Retina (tissue), 1 donor: Measurements from ENCODE around the gene RPRD1B.
"Not testable (repeated sequence)": the region's sequence is repeated elsewhere in the genome, so short reads cannot be mapped to it uniquely, and the experiment has no call there.

Source experiments
- DNase-seq: peaks from one replicate; pipeline ENCODE4 v3.0.0-alpha.2; 2016

Gene RPRD1B

GRCh38 chr20:38107916-38108315 is 74.4 kb downstream of the RPRD1B start:
- not testable (repeated sequence) for DNase-seq

- DNase-seq, result no peak
Measured at GRCh38 chr20:38108438-38108985, 75.0 kb downstream of the RPRD1B start.

- DNase-seq, result no peak
Measured at GRCh38 chr20:38108986-38109541, 75.5 kb downstream of the RPRD1B start.

GRCh38 chr20:38109591-38110524 is 76.3 kb downstream of the RPRD1B start:
- no peak for DNase-seq

- DNase-seq, result no peak
Measured at GRCh38 chr20:38110525-38111178, 77.1 kb downstream of the RPRD1B start.

GRCh38 chr20:38111366-38112232 is 78.1 kb downstream of the RPRD1B start:
- no peak for DNase-seq

- DNase-seq, result no peak
Measured at GRCh38 chr20:38112261-38112929, 78.8 kb downstream of the RPRD1B start.

GRCh38 chr20:38112930-38113294 is 79.4 kb downstream of the RPRD1B start:
- DNase-seq, result no peak

GRCh38 chr20:38113401-38114325 is 80.1 kb downstream of the RPRD1B start:
- DNase-seq, result no peak

GRCh38 chr20:38114353-38114791 is 80.8 kb downstream of the RPRD1B start:
- DNase-seq, result no peak

- no peak for DNase-seq
Measured at GRCh38 chr20:38115205-38115604, 81.7 kb downstream of the RPRD1B start.

- no peak for DNase-seq
Measured at GRCh38 chr20:38115896-38116295, 82.3 kb downstream of the RPRD1B start.

- DNase-seq, result no peak
Measured at GRCh38 chr20:38116409-38117165, 83.0 kb downstream of the RPRD1B start.

GRCh38 chr20:38117205-38117604 is 83.7 kb downstream of the RPRD1B start:
- DNase-seq, result no peak

GRCh38 chr20:38117635-38118034 is 84.1 kb downstream of the RPRD1B start:
- no peak for DNase-seq

GRCh38 chr20:38119446-38119845 is 85.9 kb downstream of the RPRD1B start:
- no peak for DNase-seq

- DNase-seq, result no peak
Measured at GRCh38 chr20:38120625-38120988, 87.1 kb downstream of the RPRD1B start.

GRCh38 chr20:38121741-38122140 is 88.2 kb downstream of the RPRD1B start:
- DNase-seq, result no peak

- DNase-seq, result no peak
Measured at GRCh38 chr20:38123021-38123587, 89.6 kb downstream of the RPRD1B start.
